Stimulated activated CD8-positive, alpha-beta memory T cell treated with anti-CD3 and anti-CD28 coated beads, Interleukin-2, amount 100 ng/mL, for 1 hour (primary cell): ENCODE results near the gene ARHGAP24.
"Not testable (repeated sequence)": the region's sequence is repeated elsewhere in the genome, so short reads cannot be mapped to it uniquely, and the experiment has no call there.

Source experiments
- DNase-seq, 2 donors: peaks; one replicate each; pipeline ENCODE4 v3.0.0-alpha.2; 2020; ENCODE audit warnings: low read depth in 2 of 2

The ARHGAP24 gene

DNA sequence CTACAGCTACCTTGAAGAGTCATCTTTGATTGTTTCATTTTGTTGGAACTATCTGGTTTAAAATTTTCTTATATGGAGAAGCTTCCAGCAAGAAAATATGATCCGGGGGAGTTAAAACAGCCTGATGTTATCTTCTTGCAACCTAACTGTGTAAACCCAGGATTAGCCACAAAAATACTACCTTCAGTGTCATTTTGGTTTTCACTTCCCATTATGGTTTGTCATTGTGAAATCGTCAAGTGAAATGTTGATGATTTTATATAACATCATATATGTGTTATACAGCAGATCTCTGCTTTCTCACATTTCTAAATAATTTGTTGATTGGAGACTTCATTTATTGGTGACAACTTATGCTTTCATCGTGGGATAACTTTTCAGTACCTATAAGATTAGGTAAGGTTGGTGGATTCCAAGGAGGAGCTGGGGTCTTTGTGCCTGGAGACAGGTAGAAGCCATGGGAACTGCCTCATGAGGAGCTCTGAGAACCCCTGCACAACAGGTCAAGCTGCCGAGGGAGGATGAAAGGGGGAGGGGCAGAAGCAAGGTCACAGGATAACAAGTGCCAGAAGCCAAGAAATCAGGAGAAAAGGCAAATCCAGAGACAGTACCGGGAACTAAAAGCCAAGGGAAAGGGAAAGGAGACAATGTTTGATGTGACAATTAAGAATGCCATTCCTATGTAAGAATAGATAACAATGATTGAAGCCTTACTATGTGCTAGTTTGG lies 7.2 kb downstream of the ARHGAP24 start:
- no peak for DNase-seq

DNA sequence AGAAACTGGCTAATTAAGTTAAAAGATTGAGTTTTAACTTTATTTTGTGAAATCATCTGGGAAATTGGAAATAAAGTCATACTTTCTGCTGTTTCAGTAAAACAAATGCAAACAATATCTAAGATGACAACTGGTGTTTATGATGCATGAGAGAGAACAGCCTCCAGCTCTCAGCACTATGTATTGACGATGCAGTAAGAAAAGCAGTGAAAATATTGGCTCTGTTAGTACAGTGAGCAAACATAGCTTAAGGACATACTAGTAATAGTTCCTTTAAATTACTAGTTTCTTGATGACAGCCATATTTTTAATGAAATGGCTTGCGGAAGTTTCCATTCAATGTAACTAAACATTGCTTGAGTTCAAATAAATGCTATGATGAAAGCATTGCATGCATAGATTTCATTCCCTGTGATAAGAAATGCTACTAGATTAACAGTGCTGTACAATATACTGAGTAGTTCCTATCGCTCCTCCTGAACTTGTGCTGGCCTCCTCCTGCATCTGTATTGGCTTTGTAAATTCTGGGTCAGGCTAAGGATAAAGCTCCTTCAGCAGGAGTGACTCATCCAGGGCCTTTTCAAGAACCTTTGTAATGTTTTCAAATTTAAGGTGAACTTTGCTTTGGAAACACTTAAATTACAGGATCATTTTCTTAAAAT lies 11.6 kb downstream of the ARHGAP24 start:
- DNase-seq = no peak

DNA sequence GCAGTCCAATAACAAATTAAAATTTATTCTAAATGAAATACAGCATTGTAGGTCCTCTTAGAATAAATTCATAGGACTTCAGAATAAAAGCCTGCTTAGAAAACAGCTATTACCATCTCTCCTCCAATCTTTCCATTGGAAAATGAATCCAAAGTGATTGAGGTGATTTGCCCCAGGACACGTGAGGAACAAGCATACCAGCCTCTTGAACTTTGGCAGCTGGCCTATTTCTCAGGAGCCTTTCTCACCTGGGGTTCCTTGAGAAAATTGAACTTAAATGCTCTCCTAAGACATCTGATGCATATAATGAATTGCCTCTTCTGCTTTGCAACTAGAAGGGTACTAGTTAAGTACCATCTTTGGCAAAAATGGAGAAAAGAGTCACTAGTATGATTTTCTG lies 13.5 kb downstream of the ARHGAP24 start:
- DNase-seq = no peak

DNA sequence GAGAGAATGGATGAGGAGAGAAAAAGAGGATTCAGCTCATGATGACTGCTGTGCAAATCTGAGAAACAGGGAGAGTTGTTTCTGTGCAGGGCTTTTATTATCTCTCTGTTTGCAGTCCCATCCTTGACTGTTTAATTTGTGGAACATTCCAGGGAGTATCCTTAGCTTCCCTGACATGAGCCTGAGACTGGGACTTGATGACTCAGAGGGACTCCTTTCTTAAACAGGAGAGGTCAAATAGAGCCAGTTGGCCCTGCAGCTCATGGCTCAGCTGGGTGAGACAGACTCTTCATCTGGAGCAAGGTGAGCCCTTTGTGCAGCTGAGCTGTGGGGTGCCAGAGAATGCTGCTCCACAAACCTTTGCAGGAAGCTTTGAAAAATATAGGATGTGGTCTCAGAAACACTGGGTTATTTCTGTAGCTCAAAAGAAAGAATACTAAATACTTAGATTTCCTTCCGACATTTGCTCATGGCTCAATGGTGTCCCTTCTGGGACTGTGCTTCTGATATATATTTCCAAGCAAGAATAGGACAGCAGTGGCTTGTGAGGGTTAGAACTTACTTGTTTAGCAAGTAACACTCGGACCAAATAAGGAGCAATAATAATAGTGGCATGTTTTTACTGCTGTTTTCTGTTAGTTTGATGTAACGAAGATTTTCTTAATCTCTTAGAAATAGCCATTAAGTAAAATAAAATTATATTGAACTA lies 14.5 kb downstream of the ARHGAP24 start:
- DNase-seq = no peak

DNA sequence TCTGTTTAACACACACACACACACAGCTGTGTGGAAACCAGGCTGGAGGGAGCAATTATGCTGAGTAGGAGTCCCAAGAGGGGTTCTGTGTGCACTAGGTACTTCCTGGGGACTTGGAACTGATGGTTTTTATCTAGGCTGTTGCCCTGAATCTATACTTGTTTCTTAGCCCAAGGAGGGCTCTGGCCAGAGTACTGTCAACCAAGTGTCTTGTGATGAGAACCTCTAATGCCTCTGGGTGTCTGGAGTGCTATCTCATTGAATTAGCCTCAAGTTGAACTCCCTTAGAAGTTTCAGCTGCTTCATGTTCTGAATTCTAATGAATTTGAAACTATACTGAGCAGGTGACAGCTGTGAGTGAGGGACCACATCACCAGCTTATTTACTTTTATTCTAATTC lies 16.6 kb downstream of the ARHGAP24 start:
- no peak for DNase-seq

DNA sequence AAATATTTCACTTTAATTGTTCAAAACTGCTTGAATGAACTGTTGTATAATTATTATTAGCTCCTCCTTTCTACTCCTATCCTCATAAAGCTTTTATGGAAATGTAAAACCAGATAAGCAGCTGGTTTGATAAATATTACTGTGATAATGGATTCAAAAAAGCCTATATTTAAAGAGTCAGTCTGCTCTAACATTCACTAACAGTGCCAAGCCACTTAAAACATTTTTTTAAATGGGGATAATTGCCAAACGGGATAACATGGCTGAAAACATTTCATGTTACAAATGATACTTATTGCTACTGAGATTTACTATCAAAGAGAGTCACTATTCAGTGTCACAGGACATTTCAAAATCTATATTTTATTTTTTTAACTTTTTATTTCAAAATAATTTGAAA lies 17.4 kb downstream of the ARHGAP24 start:
- DNase-seq = no peak

DNA sequence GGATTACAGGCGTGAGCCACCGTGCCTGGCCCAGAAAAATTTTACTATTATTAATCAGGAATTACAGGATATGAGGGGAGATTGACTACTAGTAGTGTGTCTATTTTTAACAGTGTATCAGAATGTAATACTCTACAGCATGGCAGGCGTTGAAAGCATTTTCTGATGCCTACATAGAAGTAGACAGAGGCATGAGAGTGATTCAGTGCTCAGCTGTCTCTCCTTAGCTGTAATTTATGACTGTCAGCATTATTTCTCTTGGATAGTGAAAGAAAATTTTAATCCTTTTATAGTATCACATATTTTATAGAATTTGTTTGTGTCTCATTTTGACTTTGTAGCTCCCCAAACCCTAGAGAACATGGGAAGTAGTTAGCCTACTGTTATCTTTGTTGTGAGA lies 20.7 kb downstream of the ARHGAP24 start:
- no peak for DNase-seq

DNA sequence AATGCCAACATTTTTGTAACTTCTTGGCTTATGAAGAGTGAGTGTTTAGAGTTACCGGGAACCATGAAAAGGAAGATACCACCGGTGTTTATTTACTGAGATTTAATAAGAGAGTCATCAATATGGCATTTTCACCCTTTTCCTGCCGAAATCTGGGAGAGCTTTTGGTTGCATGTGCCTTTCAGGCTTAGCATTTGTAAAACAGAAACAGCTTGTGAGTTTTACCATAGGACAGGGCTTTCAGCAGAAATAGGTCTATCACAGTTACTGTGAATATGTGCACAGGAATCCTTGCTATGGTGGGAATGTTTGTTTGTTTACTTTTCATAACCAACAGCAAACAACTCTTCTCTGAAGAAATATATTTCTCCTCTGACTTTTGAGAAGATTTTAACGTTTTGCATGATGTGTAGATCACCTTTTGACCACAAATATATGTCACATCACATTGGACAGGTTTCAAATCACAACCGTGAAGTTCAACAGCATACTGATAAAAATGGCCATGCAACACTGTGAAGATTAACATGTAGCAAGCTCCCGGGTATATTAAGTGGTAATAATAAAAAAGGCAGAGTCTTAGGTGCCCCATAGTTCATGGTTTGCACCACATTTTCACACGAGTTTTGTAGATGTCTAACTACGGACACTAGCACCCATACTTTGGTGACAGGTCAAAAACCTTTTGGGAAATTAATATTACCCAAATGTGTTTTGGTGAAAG lies 21.3 kb downstream of the ARHGAP24 start:
- DNase-seq = no peak

DNA sequence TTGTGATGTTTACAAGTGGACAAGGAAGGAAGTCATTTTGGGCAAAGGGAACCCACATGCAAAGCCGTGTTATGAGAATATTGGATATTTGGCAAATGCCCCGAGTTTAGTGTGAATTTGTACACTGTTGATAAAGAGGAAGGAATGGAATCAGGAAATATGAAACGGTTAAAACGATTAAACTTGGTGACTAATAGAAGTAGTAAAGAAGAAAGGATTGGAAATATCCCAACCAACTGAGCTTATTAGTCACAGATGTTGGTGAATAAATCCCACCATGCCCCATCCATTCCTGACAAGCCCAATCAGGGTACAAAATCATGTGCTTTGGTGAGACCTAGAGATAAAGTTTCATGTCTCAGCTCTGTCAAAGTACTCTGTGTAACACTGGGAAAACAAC lies 22.0 kb downstream of the ARHGAP24 start:
- no peak for DNase-seq

DNA sequence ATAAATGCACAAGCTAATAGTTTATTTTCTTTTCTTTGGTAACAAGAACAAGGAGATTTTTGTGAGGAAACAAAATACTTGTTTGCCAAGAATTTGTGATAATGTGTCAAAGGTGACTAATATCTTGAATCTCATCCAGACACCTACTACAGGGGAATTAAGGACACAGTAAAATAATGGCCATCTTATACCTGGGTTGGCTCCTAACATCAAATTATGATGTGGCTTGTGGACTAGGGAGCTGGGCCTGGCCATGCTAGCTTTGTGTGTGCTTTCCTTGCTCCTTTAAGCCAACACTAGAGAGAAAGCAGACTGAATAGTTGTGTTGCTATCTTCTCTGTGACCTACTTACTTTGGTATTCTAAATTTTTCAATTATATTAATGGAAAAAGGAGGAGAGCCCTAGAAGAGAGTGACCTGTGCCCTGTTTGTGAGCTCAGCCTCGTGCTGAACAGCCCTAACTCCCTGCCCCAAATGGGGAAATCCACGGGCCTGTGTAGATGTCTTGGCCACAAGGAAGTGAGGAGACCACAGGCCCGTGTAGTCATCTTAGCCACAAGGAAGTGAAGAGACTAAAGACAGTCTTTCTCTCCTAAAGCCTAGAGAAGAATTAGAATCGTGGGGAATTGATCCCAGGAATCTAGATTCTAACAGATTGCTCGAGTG lies 23.3 kb downstream of the ARHGAP24 start:
- DNase-seq = no peak

DNA sequence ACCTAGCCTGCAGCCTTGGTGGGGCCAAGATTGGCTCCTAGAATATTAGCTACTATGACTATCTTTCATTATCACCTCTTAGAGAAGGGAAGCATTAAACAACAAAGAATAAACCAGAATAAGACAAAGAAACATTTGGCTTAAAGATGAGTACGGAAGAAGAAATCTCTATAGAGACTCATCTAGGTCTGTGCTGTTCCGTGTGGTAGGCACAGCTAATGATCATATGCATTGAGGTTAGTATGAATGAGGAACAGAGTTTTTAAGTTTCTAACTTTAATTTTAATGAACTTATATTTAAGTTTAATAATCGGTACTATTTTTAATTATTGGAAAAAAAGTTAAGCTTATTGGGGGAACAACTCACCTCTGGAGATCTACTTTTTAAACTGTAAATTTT lies 24.6 kb downstream of the ARHGAP24 start:
- no peak for DNase-seq

DNA sequence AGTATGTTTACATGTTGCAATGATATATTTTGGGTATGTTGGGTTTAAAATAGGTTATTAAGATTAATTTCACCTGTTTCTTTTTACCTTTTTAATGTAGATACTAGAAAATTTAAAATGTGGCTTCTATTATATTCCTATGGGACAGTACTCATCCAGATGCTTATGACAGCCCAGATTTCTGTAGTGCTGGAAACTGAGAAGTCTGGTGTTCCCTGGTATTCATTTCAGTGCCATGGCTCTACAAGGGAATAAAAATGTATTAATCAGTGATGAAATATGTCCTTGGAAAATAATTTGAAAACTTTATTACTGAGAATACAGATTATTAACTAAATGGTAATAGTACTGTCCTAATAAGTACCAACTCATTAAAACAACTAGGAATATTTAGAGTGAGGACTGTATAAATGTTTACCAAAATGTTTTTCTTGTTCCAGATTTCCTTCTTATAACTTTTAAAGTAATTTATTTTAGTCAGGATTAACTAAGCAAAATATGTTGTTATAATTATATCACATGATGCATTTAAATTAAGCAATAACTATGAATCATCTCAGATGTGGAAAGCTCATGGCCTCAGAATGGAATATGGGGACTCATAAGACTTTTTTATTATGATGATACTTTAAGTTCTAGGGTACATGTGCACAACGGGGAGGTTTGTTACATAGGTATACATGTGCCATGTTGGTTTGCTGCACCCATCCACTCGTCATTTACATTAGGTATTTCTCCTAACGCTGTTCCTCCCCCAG lies 25.3 kb downstream of the ARHGAP24 start:
- no peak for DNase-seq

DNA sequence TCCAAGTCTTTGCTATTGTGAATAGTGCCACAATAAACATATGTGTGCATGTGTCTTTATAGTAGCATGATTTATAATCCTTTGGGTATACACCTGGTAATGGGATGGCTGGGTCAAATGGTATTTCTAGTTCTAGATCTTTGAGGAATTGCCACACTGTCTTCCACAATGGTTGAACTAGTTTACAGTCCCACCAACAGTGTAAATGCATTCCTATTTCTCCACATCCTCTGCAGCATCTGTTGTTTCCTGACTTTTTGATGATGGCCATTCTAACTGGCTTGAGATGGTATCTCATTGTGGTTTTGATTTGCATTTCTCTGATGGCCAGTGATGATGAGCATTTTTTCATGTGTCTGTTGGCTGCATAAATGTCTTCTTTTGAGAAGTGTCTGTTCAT lies 26.2 kb downstream of the ARHGAP24 start:
- DNase-seq = not testable (repeated sequence)

DNA sequence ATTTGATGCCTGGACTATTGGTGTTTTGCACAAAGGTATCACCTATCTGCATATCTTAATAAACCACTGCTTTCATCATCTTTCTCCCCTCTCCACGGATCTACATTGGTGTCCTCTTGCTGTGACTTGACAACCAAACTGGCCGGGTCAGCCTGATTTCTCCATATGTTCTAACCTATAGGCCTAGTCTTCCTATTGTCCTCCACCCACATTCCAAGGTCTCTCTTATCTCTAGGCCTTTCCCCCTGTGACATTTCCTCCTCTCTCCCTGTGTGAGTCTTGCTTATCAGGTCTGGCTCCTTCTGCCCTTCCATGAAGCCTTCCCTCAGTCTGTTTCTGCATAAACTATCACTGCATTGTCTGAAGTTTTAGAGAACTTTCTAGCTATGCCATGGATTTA lies 33.7 kb downstream of the ARHGAP24 start:
- DNase-seq = no peak

DNA sequence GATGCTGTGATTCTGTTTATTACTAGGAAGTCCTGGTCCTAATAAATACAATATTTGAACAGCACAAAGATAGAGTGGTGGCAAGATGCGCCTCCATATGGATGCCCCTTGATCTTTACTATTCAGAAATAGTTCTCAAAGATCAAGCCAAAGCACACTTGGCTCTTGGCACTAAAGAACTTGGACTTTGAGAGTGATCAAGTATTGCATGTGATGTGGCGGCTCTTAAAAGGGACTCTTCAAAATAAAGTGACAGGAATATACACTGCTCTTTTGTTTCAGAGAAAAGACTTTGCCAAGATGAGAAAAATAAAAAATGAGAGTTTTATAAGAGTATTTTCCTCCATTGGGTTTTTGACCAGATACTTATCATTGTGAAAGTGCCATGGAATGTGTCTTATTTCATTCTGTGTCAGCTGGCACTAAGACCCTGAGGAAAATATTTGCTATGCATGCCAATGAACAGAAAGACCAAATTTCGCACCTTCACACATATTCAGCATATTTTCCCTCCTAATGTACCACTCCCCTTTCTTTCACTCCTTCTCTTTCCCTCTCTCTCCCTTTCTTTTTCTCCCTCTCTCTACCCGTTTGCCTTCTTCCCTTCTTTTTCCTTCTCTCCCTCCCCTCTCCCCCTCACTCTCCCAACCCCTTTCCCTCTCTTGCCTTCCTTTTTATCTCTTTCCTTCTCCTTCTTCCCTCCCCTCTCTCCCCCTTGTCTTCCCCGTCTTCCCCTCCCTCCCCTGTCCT lies 35.1 kb downstream of the ARHGAP24 start:
- DNase-seq = no peak

DNA sequence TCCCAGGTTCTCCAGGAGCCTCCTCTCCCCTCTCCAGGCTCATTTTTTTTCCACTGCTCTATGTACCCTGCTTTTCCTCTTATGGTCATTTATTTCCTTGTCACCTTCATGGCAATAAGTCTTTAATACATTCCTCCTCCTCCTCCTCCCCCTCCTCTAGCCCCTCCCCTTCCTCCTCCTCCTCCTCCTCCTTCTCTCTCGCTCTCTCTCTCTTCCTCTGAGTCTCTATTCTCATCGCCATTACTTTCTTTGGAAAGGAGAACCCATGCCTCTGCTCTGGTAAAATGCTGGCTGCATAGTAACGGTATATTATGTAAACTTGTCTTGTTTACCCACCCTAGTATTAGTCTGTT lies 35.7 kb downstream of the ARHGAP24 start:
- no peak for DNase-seq

DNA sequence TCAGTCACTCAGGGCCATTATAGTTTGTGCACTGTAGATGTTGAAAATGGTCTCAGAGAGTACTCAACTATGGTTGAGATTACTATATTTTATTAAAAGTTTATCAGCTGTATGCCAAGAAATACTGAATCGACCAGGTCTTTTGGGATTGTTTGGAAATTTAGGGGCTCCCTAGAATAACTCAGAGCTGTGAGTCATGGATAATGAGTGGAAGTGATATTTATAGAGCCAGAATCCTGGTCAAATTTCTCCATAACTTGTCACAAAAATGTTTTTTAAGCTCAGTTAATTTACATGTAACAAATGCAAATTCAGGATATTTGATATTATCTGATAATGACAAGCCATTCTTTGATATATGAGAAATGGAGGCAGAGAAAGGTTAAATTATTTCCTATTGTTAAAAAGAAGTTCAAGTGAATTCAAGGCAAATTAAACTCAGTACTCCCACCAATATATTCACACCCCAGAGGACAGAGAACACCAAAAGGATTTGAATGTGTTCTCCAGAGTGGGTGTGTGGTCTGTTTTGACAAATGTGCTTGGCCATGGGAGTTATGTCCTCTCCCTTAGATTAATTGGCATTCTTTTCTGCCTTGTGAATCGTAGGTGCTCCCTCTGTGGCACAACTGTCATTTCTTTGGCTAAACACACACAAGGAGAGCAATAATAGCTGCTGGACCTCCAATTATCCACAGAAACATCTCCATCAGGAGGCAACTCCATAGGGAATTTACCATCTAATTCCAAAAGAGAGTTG lies 37.7 kb downstream of the ARHGAP24 start:
- DNase-seq = no peak

DNA sequence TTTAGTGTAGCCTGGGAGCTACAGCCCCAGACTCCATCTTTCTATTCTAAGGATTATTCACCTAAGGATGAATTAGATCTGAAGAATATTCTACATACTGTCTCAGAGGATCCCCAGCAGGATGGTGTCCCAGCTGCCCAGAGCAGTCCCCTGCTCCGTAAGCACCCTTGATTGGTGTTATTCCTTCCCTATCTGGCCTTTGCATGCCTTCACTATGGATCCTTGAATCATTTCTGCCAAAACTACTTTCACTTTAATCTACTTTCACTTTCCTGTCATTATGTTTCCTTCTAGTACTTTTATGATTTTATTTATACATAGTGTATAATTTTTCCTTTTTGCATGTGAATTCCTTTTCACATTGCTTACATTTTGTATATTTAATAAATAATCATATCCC lies 39.2 kb downstream of the ARHGAP24 start:
- no peak for DNase-seq

DNA sequence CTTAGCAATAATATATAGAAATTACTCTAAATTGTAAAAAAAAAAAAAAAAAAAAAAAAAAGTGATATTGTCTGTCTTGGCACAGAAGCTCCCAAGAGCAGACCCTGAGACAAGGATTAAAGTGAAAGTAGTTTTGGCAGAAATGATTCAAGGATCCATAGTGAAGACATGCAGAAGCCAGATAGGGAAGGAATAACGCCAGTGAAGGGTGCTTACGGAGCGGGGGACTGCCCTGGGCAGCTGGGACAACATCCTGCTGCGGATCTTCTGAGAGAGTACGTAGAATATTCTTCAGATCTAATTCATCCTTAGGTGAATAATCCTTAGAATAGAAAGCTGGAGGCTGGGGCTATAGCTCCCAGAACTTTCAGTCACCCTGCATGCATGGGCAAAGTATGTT lies 39.8 kb downstream of the ARHGAP24 start:
- DNase-seq = no peak

DNA sequence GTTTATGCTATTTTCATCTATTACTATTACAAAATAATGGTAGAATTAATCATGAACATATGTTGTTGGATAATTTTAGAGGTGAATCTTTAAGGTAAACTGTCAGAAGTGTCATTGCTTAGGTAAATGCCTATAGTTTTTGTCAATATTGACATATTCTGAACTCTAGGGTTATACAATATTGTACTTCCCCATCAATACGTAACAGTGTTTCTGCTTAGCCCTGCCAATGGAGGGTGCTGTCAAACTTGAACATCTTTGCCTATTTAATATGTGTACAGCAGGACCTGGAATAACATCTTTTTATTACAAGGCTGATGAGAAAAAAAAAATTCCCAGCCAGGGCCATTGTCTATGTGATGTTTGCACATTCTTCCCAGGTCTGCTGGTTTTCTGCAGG lies 40.8 kb downstream of the ARHGAP24 start:
- no peak for DNase-seq
